Liver (tissue), 9 donors: Measurements from ENCODE around the gene NKD2. TPM values are rescaled to one million over a fixed set of nuclear protein-coding genes. Genes with fewer than 3 reads are reported as not detected.

Source experiments
- DNase-seq: peaks from one replicate; pipeline ENCODE4 v3.0.0-alpha.2; 2017; ENCODE audit warnings: low spot score
- H3K27ac ChIP-seq, 2 donors: one replicate each; pipeline ENCODE4 v1.7.0; 2013; ENCODE audit warnings: inconsistent platforms in 2 of 2, low read length in 2 of 2, control low read depth in 1 of 2, low read depth in 1 of 2, mild to moderate bottlenecking in 1 of 2
- H3K27me3 ChIP-seq, 4 donors: one replicate each; pipeline versions ENCODE4 v1.6.1 to v1.7.0; 2013; ENCODE audit warnings: low read length in 3 of 4, inconsistent platforms in 1 of 4, mild to moderate bottlenecking in 1 of 4, moderate library complexity in 1 of 4; ENCODE audit not compliant: control insufficient read depth in 4 of 4, insufficient read depth in 4 of 4
- H3K36me3 ChIP-seq, 4 donors: one replicate each; pipeline versions ENCODE4 v1.6.1 to v1.7.0; 2013; ENCODE audit warnings: low read length in 3 of 4, mild to moderate bottlenecking in 3 of 4, low read depth in 1 of 4, moderate library complexity in 1 of 4; ENCODE audit not compliant: control insufficient read depth in 4 of 4, insufficient read depth in 3 of 4
- H3K4me1 ChIP-seq, 4 donors: one replicate each; pipeline versions ENCODE4 v1.6.1 to v1.7.0; 2013; ENCODE audit warnings: low read length in 3 of 4, mild to moderate bottlenecking in 3 of 4, moderate library complexity in 1 of 4; ENCODE audit not compliant: control insufficient read depth in 4 of 4, insufficient read depth in 4 of 4
- H3K4me3 ChIP-seq, 3 donors: one replicate each; pipeline versions ENCODE4 v1.6.1 to v1.7.0; 2013; ENCODE audit warnings: low read length in 3 of 3, control low read depth in 1 of 3, low read depth in 1 of 3, mild to moderate bottlenecking in 1 of 3
- H3K9ac ChIP-seq, 2 donors: one replicate each; pipeline ENCODE4 v1.7.0; 2013; ENCODE audit warnings: low read length in 2 of 2, mild to moderate bottlenecking in 2 of 2, moderate library complexity in 2 of 2, control low read depth in 1 of 2, low read depth in 1 of 2
- H3K9me3 ChIP-seq, 4 donors: one replicate each; pipeline versions ENCODE4 v1.6.1 to v1.7.0; 2013; ENCODE audit warnings: low read length in 3 of 4; ENCODE audit not compliant: control insufficient read depth in 4 of 4
- ATF3 ChIP-seq: IDR thresholded peaks from 2 replicates; pipeline ENCODE4 v1.6.1; 2016; ENCODE audit warnings: antibody characterized with exemption
- CTCF ChIP-seq: fragments of 150-350 bp; IDR thresholded peaks from 2 replicates; pipeline ENCODE4 v1.5.1; 2017; ENCODE audit warnings: improper control_type of control experiment, low read depth, low read length; ENCODE audit not compliant: missing input control
- EGR1 ChIP-seq, 2 donors: IDR thresholded peaks; 2 replicates each; pipeline ENCODE4 v1.6.1; 2016 to 2018; ENCODE audit warnings: antibody characterized with exemption in 2 of 2, low read depth in 2 of 2
- FOXA1 ChIP-seq: IDR thresholded peaks from 2 replicates; pipeline ENCODE4 v1.6.1; 2016; ENCODE audit warnings: antibody characterized with exemption
- FOXA2 ChIP-seq: IDR thresholded peaks from 2 replicates; pipeline ENCODE4 v1.6.1; 2016; ENCODE audit warnings: antibody characterized with exemption
- GABPA ChIP-seq, 2 donors: IDR thresholded peaks in 1 of 2; conservative IDR thresholded peaks in 1 of 2; 2 replicates each; pipeline ENCODE4 v1.6.1; 2016; ENCODE audit warnings: antibody characterized with exemption in 2 of 2, mild to moderate bottlenecking in 1 of 2, moderate library complexity in 1 of 2
- HNF4A ChIP-seq, 2 donors: conservative IDR thresholded peaks; 2 replicates each; pipeline ENCODE4 v1.6.1; 2016; ENCODE audit warnings: antibody characterized with exemption in 2 of 2, mild to moderate bottlenecking in 2 of 2
- HNF4G ChIP-seq: IDR thresholded peaks from 2 replicates; pipeline ENCODE4 v1.6.1; 2016; ENCODE audit warnings: antibody characterized with exemption
- JUND ChIP-seq, 2 donors: IDR thresholded peaks; 2 replicates each; pipeline ENCODE4 v1.6.1; 2016; ENCODE audit warnings: antibody characterized with exemption in 2 of 2
- NR2F2 ChIP-seq: IDR thresholded peaks from 2 replicates; pipeline ENCODE4 v1.6.1; 2016; ENCODE audit warnings: antibody characterized with exemption
- RAD21 ChIP-seq, 2 donors: IDR thresholded peaks; 2 replicates each; pipeline ENCODE4 v1.6.1; 2016; ENCODE audit warnings: antibody characterized with exemption in 2 of 2, mild to moderate bottlenecking in 2 of 2
- RXRA ChIP-seq, 2 donors: IDR thresholded peaks; 2 replicates each; pipeline ENCODE4 v1.6.1; 2017 to 2018; ENCODE audit warnings: antibody characterized with exemption in 2 of 2, mild to moderate bottlenecking in 1 of 2
- SP1 ChIP-seq: IDR thresholded peaks from 2 replicates; pipeline ENCODE4 v1.6.1; 2018; ENCODE audit warnings: antibody characterized with exemption, mild to moderate bottlenecking
- TAF1 ChIP-seq: conservative IDR thresholded peaks from 2 replicates; pipeline ENCODE4 v1.6.1; 2016; ENCODE audit warnings: antibody characterized with exemption, mild to moderate bottlenecking
- YY1 ChIP-seq: IDR thresholded peaks from 2 replicates; pipeline ENCODE4 v1.6.1; 2016; ENCODE audit warnings: antibody characterized with exemption, mild to moderate bottlenecking
- WGBS: extraction: QIAGEN DNeasy Blood & Tissue Kit; methylation state at CpG from one replicate; pipeline ENCODE4 v1.1.7; 2013; 5-methylcytosine and 5-hydroxymethylcytosine counted together
- polyA plus RNA-seq, 2 donors: library from polyadenylated mRNA; stranded (reverse) in 1 of 2; unstranded in 1 of 2; fragments of 200-250 nt in 1 of 2; fragments of >200 nt in 1 of 2; fragmentation: Nextera tagmentation in 1 of 2; extraction: Ambion mirVana in 1 of 2; gene quantifications; one replicate each; pipeline versions ENCODE4 v1.2.1 to v1.2.3, GENCODE V29; 2013 to 2015
- total RNA-seq, 2 donors: library from RNA; depleted of rRNA; stranded (reverse); fragments of >200 nt; gene quantifications; one replicate each; pipeline ENCODE4 v1.2.3, GENCODE V29; 2014
- TF ChIP-seq, protein P1 (sequence below): IDR thresholded peaks from 2 replicates; pipeline ENCODE4 v1.6.1; 2016; ENCODE audit warnings: antibody characterized with exemption, mild to moderate bottlenecking
- TF ChIP-seq, protein P2 (sequence below): IDR thresholded peaks from 2 replicates; pipeline ENCODE4 v1.6.1; 2016; ENCODE audit warnings: antibody characterized with exemption
- TF ChIP-seq, protein P3 (sequence below): IDR thresholded peaks from 2 replicates; pipeline ENCODE4 v1.6.1; 2016; ENCODE audit warnings: antibody characterized with exemption
- donor health status: healthy.
- donor health status: healthy.
- donor health status: healthy.
- donor health status: healthy.
- donor health status: healthy.

Gene NKD2
- total and polyA plus RNA-seq, 4 donors, result 0.09 to 1.3 (median 0.42) TPM

DNA sequence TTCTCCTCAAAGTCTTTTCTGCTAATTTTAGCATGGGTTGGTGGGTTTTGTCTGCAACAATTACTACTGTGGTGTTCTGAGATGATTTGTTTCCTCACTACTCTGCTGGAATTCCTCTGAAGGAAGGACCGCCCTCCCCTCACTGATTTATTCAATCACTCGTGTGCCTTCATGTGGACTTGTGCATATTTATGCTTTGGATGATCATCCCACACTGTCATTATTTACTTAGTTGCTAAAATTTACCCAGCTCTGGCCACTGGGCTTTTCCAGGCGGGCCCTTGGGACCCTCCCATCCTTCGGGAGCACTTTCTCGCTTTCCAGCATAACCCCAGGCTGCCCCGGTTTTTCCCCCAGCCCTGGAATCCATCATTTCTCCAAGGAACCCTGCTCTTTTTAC, 41.7 kb upstream of the NKD2 start:
- Histone ChIP-seq H3K27me3 (no peaks in the 10 kb centered on the region), H3K36me3 (no peaks in the 10 kb centered on the region), H3K9me3 (peaks cover 0 to 2% (median 0%) of the 10 kb centered on the region in 4 donors), H3K9ac (no peak overlapping the region), H3K4me1 (peaks cover 0 to 2% (median 0%) of the 10 kb centered on the region in 4 donors), H3K27ac (no peak overlapping the region), H3K4me3 (no peak overlapping the region)
- TF ChIP-seq RAD21 (IDR thresholded peaks at IDR 0.05) (no peak), HNF4A (conservative IDR thresholded peaks at IDR 0.05) (no peak)
- 77% methylated on average over 6 of the region's 6 CpGs for WGBS
- DNase-seq, result no peak

DNA sequence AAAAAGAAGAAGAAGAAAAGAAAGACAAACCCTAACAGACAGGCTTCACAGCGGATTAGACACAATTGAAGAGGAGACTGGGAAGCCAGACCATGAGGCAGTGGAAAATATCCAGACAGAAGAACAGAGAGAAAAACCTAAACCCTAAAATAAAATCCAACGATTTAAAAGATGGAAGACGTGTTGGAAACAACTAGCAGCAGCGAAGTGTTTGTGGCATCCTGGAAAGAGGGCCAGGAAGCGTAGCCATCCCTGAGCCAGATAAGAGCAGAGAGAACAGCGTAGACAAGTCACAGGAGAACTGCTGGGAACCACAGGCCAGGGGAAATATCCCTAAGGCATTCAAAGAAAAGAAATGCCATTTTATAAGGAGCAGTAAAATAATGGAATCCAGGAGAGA, 39.7 kb upstream of the NKD2 start:
- no peaks in the 10 kb centered on the region for H3K27me3 ChIP-seq
- no peak overlapping the region for H3K27ac ChIP-seq
- no peaks in the 10 kb centered on the region for H3K36me3 ChIP-seq
- peaks cover 0 to 2% (median 0%) of the 10 kb centered on the region in 4 donors for H3K9me3 ChIP-seq
- DNase-seq, result no peak
- peaks cover 0 to 2% (median 0%) of the 10 kb centered on the region in 4 donors for H3K4me1 ChIP-seq
- no peak overlapping the region for H3K4me3 ChIP-seq
- 74% methylated on average over 6 of the region's 6 CpGs for WGBS
- TF ChIP-seq, protein P1, sequence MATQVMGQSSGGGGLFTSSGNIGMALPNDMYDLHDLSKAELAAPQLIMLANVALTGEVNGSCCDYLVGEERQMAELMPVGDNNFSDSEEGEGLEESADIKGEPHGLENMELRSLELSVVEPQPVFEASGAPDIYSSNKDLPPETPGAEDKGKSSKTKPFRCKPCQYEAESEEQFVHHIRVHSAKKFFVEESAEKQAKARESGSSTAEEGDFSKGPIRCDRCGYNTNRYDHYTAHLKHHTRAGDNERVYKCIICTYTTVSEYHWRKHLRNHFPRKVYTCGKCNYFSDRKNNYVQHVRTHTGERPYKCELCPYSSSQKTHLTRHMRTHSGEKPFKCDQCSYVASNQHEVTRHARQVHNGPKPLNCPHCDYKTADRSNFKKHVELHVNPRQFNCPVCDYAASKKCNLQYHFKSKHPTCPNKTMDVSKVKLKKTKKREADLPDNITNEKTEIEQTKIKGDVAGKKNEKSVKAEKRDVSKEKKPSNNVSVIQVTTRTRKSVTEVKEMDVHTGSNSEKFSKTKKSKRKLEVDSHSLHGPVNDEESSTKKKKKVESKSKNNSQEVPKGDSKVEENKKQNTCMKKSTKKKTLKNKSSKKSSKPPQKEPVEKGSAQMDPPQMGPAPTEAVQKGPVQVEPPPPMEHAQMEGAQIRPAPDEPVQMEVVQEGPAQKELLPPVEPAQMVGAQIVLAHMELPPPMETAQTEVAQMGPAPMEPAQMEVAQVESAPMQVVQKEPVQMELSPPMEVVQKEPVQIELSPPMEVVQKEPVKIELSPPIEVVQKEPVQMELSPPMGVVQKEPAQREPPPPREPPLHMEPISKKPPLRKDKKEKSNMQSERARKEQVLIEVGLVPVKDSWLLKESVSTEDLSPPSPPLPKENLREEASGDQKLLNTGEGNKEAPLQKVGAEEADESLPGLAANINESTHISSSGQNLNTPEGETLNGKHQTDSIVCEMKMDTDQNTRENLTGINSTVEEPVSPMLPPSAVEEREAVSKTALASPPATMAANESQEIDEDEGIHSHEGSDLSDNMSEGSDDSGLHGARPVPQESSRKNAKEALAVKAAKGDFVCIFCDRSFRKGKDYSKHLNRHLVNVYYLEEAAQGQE, result no peak
- no peak for TF ChIP-seq TAF1
- TF ChIP-seq HNF4G, result no peak
- TF ChIP-seq FOXA2, result no peak
- TF ChIP-seq ATF3, result no peak
- no peak for TF ChIP-seq JUND (IDR thresholded peaks at IDR 0.05)
- no peak for TF ChIP-seq NR2F2
- TF ChIP-seq CTCF, result no peak
- TF ChIP-seq RXRA (IDR thresholded peaks at IDR 0.05), result no peak
- no peak for TF ChIP-seq SP1
- TF ChIP-seq FOXA1, result no peak
- TF ChIP-seq EGR1 (IDR thresholded peaks at IDR 0.05; ENCODE audit: low read depth in 2 of 2), result no peak
- TF ChIP-seq, protein P2, sequence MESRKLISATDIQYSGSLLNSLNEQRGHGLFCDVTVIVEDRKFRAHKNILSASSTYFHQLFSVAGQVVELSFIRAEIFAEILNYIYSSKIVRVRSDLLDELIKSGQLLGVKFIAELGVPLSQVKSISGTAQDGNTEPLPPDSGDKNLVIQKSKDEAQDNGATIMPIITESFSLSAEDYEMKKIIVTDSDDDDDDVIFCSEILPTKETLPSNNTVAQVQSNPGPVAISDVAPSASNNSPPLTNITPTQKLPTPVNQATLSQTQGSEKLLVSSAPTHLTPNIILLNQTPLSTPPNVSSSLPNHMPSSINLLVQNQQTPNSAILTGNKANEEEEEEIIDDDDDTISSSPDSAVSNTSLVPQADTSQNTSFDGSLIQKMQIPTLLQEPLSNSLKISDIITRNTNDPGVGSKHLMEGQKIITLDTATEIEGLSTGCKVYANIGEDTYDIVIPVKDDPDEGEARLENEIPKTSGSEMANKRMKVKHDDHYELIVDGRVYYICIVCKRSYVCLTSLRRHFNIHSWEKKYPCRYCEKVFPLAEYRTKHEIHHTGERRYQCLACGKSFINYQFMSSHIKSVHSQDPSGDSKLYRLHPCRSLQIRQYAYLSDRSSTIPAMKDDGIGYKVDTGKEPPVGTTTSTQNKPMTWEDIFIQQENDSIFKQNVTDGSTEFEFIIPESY, result no peak
- TF ChIP-seq, protein P3, sequence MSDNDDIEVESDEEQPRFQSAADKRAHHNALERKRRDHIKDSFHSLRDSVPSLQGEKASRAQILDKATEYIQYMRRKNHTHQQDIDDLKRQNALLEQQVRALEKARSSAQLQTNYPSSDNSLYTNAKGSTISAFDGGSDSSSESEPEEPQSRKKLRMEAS, result no peak
- no peak for TF ChIP-seq HNF4A (conservative IDR thresholded peaks at IDR 0.05)
- no peak for TF ChIP-seq GABPA (IDR thresholded peaks at IDR 0.05 in 1 of 2, conservative IDR thresholded peaks at IDR 0.05 in 1 of 2)
- TF ChIP-seq RAD21 (IDR thresholded peaks at IDR 0.05), result no peak
- no peak for TF ChIP-seq YY1
- H3K9ac ChIP-seq, result no peak overlapping the region
